Measurements from ENCODE around the gene AFAP1. TPM values are rescaled to one million over a fixed set of nuclear protein-coding genes. Genes with fewer than 3 reads are reported as not detected.

AFAP1 gene
- total RNA-seq, 1 experiment from 2014 or later, result 23.6 TPM

GRCh38 chr4:7963691-7964090, 24.0 kb upstream of the AFAP1 start:
- CTCF ChIA-PET, result no interaction called here
- no peaks in the 10 kb centered on the region for H3K9me3 Mint-ChIP-seq
- H3K27me3 Mint-ChIP-seq (ENCODE audit: low read depth), result no peaks in the 10 kb centered on the region
- TF ChIP-seq OVOL2 (CRISPR knock-in tag; IDR thresholded peaks at IDR 0.05; ENCODE audit: borderline replicate concordance), result no peak
- DNase-seq (ENCODE audit: low spot score) (no peak), ATAC-seq (no peak)
- peaks cover 25% of the 10 kb centered on the region for H3K4me1 Mint-ChIP-seq
- no peak overlapping the region for H3K4me3 Mint-ChIP-seq
- no peak overlapping the region for H3K27ac Mint-ChIP-seq
- H3K36me3 Mint-ChIP-seq, result no peaks in the 10 kb centered on the region
- POLR2A ChIA-PET, result interaction anchor here (0.6 kb wide), 1 partner anchor 67 kb away, joined by 3 read pairs; no protein-coding TSS in a partner anchor

GRCh38 chr4:7962609-7963508, 23.2 kb upstream of the AFAP1 start:
- Mint-ChIP-seq H3K27me3 (ENCODE audit: low read depth) (no peaks in the 10 kb centered on the region), H3K4me3 (no peak overlapping the region), H3K9me3 (no peaks in the 10 kb centered on the region), H3K4me1 (peaks cover 30% of the 10 kb centered on the region), H3K36me3 (no peaks in the 10 kb centered on the region), H3K27ac (peak overlapping the region; percentile 84; the same call in 1 of the 2 replicates)
- ChIA-PET POLR2A (interaction anchor here (0.6 kb wide), 1 partner anchor 68 kb away, joined by 3 read pairs; no protein-coding TSS in a partner anchor), CTCF (interaction anchor here (0.6 to 0.7 kb wide), 2 partner anchors 160 to 201 kb away, joined by 3 read pairs; no protein-coding TSS in a partner anchor)
- ATAC-seq (no peak), DNase-seq (ENCODE audit: low spot score) (no peak)
- TF ChIP-seq USF2 (CRISPR knock-in tag; IDR thresholded peaks at IDR 0.05) (peak; percentile 55), ETV6 (CRISPR knock-in tag; IDR thresholded peaks at IDR 0.05) (no peak)

- ATAC-seq, result no peak
- POLR2A ChIA-PET, result no interaction called here
- peak overlapping the region; percentile 61 for H3K27ac Mint-ChIP-seq
Observed at GRCh38 chr4:7960790-7961655, 21.4 kb upstream of the AFAP1 start.

More at GRCh38 chr4:7960790-7961655, 21.4 kb upstream of the AFAP1 start:
- Mint-ChIP-seq H3K4me1 (peaks cover 40% of the 10 kb centered on the region), H3K4me3 (no peak overlapping the region), H3K9me3 (no peaks in the 10 kb centered on the region), H3K27me3 (ENCODE audit: low read depth) (no peaks in the 10 kb centered on the region), H3K36me3 (no peaks in the 10 kb centered on the region)
- no peak for DNase-seq (ENCODE audit: low spot score)
- CTCF ChIA-PET, result interaction anchor here (0.6 to 1.0 kb wide), 2 partner anchors 8 to 85 kb away, joined by 3 to 5 read pairs; no protein-coding TSS in a partner anchor
- TF ChIP-seq USF2 (CRISPR knock-in tag; IDR thresholded peaks at IDR 0.05) (peak; percentile 71), AR (CRISPR knock-in tag; IDR thresholded peaks at IDR 0.05) (no peak), USF1 (CRISPR knock-in tag; IDR thresholded peaks at IDR 0.05) (peak; percentile 66; the same call in 1 of the 2 replicates)
